Stimulated activated CD8-positive, alpha-beta memory T cell treated with anti-CD3 and anti-CD28 coated beads, Interleukin-15, amount 100 ng/mL, for 4 hours (primary cell): Measurements from ENCODE around the gene BLNK.
"Not testable (repeated sequence)": the region's sequence is repeated elsewhere in the genome, so short reads cannot be mapped to it uniquely, and the experiment has no call there.

ENCODE experiments used
- DNase-seq, 2 donors: peaks; one replicate each; pipeline ENCODE4 v3.0.0-alpha.2; 2020; ENCODE audit warnings: low read depth in 2 of 2

BLNK gene

GRCh38 chr10:96271016-96271815 is at the start of gene BLNK:
TSS of gene BLNK (minus strand) at chr10:96271569. CDS start at chr10:96271398, 171 bp downstream.
- DNase-seq: no peak

DNA sequence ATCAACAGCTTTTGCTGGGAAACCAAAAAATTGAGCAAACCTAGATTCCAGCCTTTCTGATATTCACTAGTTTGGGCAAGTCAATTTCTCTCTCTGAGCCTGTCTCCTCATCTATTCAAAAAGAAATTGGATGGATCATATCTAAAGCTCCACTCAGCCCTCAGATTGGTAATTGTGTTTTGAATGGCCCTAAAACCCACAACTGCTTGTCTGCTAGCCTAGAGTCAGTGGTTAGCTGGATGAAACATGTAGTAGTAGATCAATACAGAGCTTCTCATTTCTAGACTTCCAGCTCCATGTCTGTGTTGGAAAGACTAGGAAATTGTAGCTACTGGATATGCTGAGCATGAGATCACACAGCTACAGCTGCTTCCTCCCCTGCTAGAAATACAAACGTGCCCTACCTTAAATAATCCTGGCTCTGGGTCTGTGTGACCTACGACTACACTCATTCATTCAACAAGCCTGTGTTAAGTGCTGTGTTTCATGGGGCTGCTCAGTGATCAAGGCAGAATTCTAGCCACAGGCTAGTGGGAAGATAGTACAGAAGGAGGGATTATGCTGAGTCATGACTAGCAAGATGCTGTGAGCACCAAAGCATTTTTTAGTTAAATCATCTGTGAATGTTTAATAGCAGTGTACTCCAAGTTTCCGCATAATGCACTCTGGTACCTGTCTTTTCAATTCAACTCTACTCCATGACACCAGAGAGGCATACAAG is 48.5 kb upstream of the BLNK start:
- no peak for DNase-seq

DNA sequence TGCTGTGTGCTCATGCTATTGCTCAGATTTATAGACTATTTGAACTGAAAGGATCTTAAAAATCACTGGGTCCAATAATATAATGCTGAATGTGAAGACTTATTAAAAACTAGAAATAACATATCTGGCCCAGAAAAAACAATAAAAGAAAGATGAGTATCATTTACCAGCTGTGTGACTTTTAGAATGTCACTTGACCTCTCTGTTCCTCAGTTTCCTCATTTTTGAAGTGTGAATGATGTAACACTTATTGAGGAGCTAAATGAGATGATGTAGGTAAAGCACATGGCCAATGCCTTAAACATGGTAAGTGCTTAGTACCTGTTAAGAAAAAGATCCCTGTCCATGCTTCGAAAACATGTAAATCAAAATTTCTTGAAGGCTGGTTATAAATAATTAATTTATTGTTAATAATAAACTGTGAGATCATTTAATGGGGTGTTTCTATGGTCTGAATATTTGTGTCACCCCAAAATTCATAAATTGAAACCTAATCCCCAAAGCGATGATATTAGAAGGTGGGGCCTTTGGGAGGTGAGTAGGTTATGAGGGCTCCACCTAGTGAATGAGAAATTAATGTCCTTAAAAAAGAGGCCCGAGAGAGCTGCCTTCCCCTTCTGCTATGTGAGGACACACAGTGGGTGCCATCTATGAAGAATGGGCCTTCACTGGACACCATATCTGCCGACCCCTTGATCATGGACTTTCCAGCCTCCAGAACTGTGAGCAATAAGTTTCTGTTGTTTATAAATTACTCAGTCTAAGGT is 45.9 kb upstream of the BLNK start:
- DNase-seq: no peak

DNA sequence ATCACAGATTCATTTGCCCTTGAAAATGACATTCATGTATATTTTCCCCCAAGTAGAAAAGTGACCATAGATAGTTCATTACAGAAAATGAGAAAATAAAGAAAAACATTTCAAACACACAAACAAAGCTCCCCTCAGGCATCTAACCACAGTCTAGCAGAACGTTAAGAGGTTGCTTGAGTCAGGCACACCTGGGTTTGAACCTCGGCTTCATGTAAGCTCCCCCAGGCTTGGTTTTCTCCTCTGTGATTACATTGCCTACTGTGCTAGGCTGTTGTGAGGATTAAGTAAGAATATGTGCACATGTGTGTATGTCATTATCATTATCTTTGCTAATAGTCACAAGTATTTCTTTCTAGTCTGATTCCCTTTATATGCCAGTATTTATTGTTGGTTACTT is 42.0 kb upstream of the BLNK start:
- DNase-seq: no peak

- no peak for DNase-seq
These were observed 39.9 kb upstream of the BLNK start for GRCh38 chr10:96311180-96311715.

- no peak for DNase-seq
These were observed 38.9 kb upstream of the BLNK start for GRCh38 chr10:96310321-96310669.

- DNase-seq: no peak
These were observed 38.4 kb upstream of the BLNK start for GRCh38 chr10:96309628-96310320.

DNA sequence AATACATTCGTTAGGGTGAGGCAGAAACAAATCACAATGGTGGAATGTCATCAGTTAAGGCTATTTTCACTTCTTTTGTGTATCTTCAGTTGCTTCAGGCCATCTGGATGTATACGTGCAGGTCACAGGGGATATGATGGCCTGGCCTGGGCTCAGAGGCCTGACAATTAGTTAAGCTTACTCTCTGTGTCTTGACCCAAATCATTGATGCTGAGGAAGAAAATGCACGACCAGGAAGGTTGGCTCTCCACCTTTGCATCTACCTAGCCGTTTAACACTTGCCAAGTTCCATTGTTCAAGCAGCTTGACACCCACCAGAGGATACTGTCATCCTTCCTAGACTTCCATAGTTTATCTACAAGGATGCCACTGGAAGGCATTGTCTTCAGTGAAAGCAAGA is 37.5 kb upstream of the BLNK start:
- DNase-seq: not testable (repeated sequence)

DNA sequence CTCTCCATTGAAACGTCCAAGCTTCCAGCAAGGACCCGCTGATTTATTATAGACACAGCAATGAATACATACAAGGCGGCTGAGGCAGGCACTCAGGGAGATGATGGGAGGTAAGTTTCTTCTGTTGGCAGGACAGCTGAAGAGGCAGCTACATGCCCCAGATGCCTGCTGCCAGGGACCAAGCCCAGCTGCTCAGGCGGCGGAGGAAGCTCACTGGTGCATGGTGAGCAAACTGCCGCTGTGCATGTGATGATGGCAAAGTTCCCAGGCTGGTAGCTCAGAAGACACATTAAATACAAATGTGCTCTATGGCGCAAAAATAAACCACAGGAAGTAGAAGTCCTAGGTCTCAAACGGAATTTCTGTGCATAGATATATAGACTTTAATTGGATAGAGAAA is 35.1 kb upstream of the BLNK start:
- DNase-seq: no peak

- no peak for DNase-seq
These were observed 33.6 kb upstream of the BLNK start for GRCh38 chr10:96305019-96305418.

DNA sequence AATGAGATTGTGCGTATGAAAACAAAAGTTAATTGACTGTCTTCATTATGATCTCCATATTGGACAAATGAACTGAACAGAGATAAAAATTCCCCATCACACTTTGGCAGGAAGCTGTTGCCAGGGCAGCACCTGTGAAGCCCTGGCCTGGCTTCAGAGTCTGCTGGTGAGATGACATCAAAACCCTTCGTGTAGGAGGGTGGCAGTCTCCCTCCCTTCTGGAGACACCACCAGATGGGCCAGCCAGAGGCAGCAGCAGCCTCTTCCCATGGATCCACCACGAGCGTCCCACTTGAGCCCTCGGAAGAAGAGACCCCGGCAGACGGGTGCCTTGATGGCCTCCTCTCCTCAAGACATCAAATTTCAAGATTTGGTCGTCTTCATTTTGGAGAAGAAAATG is 32.9 kb upstream of the BLNK start, which contains the start of gene DNTT:
DNTT (plus strand) TSS at position 205 of the 400 bp plus-strand sequence; CDS start at position 269, 64 bp downstream.
- DNase-seq: no peak

DNA sequence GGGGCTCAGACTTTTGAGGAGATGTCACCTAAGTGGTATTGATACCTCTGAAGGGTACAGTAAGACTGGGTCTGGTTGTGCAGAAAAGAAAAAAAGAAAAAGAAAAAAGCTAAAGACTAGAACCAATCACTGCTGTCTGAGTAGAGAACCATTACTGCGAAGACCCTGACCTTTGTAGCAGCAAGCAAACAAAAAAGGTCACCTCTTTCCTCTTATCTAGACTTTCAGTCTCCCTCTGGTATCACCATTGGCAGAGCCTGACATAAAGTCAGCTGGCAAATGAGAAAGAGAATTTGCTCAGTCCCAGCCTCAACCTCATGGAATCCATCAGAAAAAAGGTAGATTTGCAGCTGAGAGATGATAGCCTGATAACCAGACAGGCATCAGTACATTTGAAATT is 30.2 kb upstream of the BLNK start:
- no peak for DNase-seq

DNA sequence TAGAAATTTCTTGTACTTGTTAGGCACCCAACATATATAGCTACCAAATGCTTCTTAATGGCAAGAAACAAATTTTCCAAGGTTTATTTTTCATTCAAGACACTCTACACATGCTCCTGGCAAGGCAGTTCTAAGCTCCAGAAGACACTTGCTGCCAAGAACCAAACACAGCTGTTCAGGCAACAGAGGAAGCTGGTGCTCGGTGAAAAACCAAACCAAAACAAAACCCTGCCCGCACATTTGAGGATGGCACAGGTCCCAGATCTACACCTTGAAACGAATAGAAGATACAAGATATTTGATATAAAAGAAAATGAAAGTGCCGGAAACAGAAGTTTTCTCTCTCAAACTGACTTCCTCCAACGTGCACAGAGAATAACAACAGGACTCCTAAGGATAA is 28.0 kb upstream of the BLNK start:
- DNase-seq: no peak

- DNase-seq: no peak
These were observed 27.0 kb upstream of the BLNK start for GRCh38 chr10:96298362-96298761.

DNA sequence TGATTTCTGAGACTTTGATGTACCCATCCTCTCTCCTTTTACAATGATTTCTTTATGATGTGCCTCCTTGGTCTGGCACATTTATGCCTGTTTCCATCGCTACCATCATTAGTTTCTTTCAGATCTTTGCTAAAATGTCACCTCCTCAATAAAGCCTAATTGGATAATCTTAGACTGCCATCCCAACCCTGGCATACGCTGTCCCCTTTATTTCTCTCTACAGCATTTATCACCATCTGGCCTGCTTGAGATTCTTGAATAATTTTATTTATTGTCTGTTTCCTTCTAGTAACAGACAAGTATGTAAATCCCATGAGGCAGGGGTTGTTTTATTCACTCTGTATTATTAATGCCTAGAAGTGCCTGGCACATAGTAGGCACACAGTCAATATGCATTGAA is 26.1 kb upstream of the BLNK start:
- DNase-seq: no peak

DNA sequence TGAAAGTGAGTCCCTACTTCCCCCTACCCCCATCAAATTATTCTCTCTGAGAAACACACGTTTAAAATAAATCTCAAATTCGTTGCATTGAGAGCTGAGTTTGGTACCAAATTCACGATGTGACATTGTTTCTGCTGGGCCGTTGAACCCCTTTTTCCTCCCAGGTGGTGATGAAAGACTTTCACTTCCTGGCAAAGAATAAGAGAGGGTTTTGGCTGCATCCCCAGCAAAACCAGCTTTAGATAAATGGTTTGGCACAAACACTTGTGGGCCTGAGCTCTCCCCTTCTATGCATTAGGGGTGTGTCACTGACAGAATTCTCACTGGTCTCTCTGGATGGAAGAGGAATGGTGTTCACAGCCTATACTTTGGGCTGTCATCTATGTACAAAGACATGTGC is 24.1 kb upstream of the BLNK start:
- DNase-seq: no peak

- no peak for DNase-seq
These were observed 21.9 kb upstream of the BLNK start for GRCh38 chr10:96292971-96293920.

- DNase-seq: no peak
These were observed 19.2 kb upstream of the BLNK start for GRCh38 chr10:96290368-96291133.

- no peak for DNase-seq
These were observed 18.0 kb upstream of the BLNK start for GRCh38 chr10:96289218-96289910.
